Spleen (tissue), 7 donors: ENCODE results near the gene ARHGEF26.

Experiments used
- POLR2A ChIP-seq, 3 donors: fragments of 450-650 bp; IDR thresholded peaks; one replicate each; pipeline ENCODE4 v1.5.1; 2017; ENCODE audit warnings: antibody characterized with exemption in 3 of 3, mild to moderate bottlenecking in 1 of 3
- TF ChIP-seq, protein P1 (sequence below), 11 experiments: fragments of 200-600 bp in 7 of 11; fragments of 450-650 bp in 4 of 11; sonication (generic) in 4 of 11; IDR thresholded peaks in 8 of 11; conservative IDR thresholded peaks in 3 of 11; 1 replicate in 7 of 11; 2 replicates in 4 of 11; pipeline versions ENCODE4 v1.4.0 to v1.8.0; 2016 to 2021; ENCODE audit warnings: antibody characterized with exemption in 11 of 11, inconsistent platforms in 4 of 11, mild to moderate bottlenecking in 1 of 11
- donor health status: DM: no; HTN: no; CAD: no; lungs with moderate emphysema.
- donor health status: DM: no; HTN: no; CAD: no.
- donor health status: DM: no; HTN: no; CAD: no.

DNA sequence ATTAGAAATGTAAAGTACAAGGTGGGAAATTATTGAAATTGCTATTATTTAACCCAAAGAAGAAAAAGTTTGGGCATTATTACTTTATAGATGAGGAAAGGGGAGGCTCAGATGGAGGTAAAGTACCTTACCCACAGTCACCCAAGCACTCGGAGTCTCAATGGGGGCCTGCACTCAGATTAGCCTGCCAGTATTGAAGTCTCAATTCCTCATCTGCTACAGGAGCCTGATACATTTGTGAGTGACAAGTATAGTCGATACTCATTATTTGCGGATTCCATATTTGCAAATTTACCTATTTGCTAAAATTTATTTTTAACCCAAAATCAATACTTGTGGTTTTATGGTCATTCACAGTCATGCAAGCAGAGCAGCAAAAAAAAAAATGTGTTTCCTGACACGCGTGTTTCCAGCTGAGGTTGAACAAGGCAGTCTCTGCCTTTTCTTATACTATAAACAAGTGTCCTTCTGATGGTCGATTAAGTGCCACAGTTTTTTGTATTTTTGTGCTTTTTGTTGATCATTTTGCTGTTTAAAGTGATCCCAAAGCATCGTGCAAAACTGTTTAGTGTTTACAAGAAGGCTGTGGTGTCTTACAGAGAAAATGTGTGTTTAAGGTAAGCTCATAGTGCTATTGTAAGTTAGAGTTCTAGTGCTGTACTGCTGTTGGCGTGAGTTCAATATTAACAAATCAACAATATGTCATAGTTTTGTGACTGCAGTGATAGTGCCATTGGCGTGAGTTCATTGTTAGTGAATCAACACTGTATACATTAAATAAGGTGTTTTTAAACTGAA lies 48.0 kb downstream of the ARHGEF26 start:
- TF ChIP-seq, protein P1, sequence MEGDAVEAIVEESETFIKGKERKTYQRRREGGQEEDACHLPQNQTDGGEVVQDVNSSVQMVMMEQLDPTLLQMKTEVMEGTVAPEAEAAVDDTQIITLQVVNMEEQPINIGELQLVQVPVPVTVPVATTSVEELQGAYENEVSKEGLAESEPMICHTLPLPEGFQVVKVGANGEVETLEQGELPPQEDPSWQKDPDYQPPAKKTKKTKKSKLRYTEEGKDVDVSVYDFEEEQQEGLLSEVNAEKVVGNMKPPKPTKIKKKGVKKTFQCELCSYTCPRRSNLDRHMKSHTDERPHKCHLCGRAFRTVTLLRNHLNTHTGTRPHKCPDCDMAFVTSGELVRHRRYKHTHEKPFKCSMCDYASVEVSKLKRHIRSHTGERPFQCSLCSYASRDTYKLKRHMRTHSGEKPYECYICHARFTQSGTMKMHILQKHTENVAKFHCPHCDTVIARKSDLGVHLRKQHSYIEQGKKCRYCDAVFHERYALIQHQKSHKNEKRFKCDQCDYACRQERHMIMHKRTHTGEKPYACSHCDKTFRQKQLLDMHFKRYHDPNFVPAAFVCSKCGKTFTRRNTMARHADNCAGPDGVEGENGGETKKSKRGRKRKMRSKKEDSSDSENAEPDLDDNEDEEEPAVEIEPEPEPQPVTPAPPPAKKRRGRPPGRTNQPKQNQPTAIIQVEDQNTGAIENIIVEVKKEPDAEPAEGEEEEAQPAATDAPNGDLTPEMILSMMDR (IDR thresholded peaks at IDR 0.05 in 8 of 11, conservative IDR thresholded peaks at IDR 0.05 in 3 of 11) = no peak
- TF ChIP-seq POLR2A (IDR thresholded peaks at IDR 0.05) = no peak
